Measurements from ENCODE around the gene ATP11C. TPM values are rescaled to one million over a fixed set of nuclear protein-coding genes. Genes with fewer than 3 reads are reported as not detected.

The ATP11C gene
- total RNA-seq, 2 donors from 2014 or later: 9.1 to 15.3 TPM

DNA sequence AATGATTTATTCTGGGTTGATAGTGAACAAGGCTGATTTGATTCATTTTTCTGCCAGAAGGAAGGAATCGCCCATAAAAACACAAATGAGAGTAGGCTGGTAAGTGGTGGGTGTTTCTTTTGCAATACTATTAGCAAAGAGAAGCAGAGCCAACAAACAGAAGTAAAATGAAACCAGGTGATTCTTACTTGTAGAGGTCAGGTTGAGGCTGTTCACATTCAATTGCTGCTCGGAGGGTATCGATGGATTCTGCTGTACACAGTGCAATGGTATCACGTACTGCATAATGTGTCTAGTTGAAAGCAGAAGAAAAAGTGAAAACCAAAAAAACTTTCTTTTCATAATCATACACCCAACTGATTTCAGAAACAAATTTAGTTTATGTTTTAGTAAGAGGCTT is 130.8 kb downstream of the ATP11C start:
- Histone ChIP-seq H3K27me3 (no peaks in the 10 kb centered on the region), H3K9ac (ENCODE audit: low read depth in 2 of 2, low read length in 2 of 2) (no peak overlapping the region), H3K9me3 (no peaks in the 10 kb centered on the region), H3K4me3 (no peak overlapping the region), H3K36me3 (no peaks in the 10 kb centered on the region), H3K4me1 (no peaks in the 10 kb centered on the region), H3K27ac (no peak overlapping the region)
- no peak for DNase-seq
- TF ChIP-seq CTCF (IDR thresholded peaks at IDR 0.05): no peak
- intact Hi-C loops (cut with DNase I): no loop called here

DNA sequence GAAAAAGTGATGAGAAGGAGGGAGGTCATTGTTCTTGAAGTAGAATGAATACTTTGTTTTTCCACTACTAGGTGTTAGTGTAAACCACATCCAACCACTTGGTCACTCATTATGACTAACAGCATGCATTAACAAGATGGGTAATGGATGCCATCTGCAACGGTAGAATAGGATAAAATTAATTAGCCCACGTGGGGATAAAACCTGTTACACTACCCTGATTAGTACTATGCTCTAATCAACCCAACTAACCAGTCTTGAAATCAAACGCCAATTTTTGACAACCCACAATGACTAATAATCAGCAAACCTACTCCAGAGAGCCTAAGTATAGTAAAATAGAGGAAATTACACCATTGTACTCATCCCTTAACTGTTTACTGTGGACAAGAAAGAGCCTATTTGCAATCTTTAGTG is 131.4 kb downstream of the ATP11C start:
- DNase-seq: no peak
- Histone ChIP-seq H3K36me3 (no peaks in the 10 kb centered on the region), H3K9ac (ENCODE audit: low read depth in 2 of 2, low read length in 2 of 2) (no peak overlapping the region), H3K4me1 (no peaks in the 10 kb centered on the region), H3K4me3 (no peak overlapping the region), H3K27me3 (no peaks in the 10 kb centered on the region), H3K9me3 (no peaks in the 10 kb centered on the region), H3K27ac (no peak overlapping the region)
- intact Hi-C loops (cut with DNase I): no loop called here
- TF ChIP-seq CTCF (IDR thresholded peaks at IDR 0.05): no peak

- no peaks in the 10 kb centered on the region for H3K36me3 ChIP-seq
- intact Hi-C loops (cut with DNase I): no loop called here
These were observed 134.2 kb downstream of the ATP11C start for GRCh38 chrX:139798701-139799100.

DNA sequence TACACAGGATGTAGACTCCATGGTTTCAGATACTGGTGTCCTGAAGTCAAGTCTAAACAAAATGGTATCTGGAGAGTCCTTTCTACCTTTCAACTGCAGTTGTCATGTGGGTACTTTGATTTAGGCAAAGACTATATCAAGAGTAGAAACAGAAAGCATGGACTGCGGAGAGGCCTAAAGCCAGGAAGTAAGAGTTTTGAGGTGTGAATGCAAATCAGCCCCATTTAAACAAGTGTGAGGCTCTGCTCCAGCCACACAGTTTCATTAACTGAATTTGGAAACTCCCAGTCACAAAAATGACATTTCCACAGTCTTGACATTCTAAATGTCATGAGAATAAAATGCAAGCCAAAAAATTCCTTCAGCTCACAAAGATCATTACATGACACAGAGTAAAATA is 137.7 kb downstream of the ATP11C start:
- Histone ChIP-seq H3K4me1 (no peaks in the 10 kb centered on the region), H3K9me3 (no peaks in the 10 kb centered on the region), H3K4me3 (no peak overlapping the region), H3K27me3 (no peaks in the 10 kb centered on the region), H3K27ac (no peak overlapping the region), H3K9ac (ENCODE audit: low read depth in 2 of 2, low read length in 2 of 2) (no peak overlapping the region), H3K36me3 (no peaks in the 10 kb centered on the region)
- TF ChIP-seq CTCF (IDR thresholded peaks at IDR 0.05): no peak
- intact Hi-C loops (cut with DNase I): no loop called here
- no peak for DNase-seq

More at GRCh38 chrX:139798701-139799100, 134.2 kb downstream of the ATP11C start:
- TF ChIP-seq CTCF (IDR thresholded peaks at IDR 0.05): no peak
- Histone ChIP-seq H3K4me1 (no peaks in the 10 kb centered on the region), H3K4me3 (no peak overlapping the region), H3K9me3 (no peaks in the 10 kb centered on the region), H3K9ac (ENCODE audit: low read depth in 2 of 2, low read length in 2 of 2) (no peak overlapping the region), H3K27ac (no peak overlapping the region), H3K27me3 (no peaks in the 10 kb centered on the region)
- no peak for DNase-seq

GRCh38 chrX:139787601-139788000 is 145.3 kb downstream of the ATP11C start:
- DNase-seq: no peak
- H3K27me3 ChIP-seq: no peaks in the 10 kb centered on the region
- no peak overlapping the region for H3K9ac ChIP-seq (ENCODE audit: low read depth in 2 of 2, low read length in 2 of 2)
- no peaks in the 10 kb centered on the region for H3K36me3 ChIP-seq
- no peak overlapping the region for H3K27ac ChIP-seq
- intact Hi-C loops (cut with DNase I): no loop called here
- no peak overlapping the region for H3K4me3 ChIP-seq
- no peak for TF ChIP-seq CTCF (IDR thresholded peaks at IDR 0.05)
- no peaks in the 10 kb centered on the region for H3K9me3 ChIP-seq
- H3K4me1 ChIP-seq: no peaks in the 10 kb centered on the region

DNA sequence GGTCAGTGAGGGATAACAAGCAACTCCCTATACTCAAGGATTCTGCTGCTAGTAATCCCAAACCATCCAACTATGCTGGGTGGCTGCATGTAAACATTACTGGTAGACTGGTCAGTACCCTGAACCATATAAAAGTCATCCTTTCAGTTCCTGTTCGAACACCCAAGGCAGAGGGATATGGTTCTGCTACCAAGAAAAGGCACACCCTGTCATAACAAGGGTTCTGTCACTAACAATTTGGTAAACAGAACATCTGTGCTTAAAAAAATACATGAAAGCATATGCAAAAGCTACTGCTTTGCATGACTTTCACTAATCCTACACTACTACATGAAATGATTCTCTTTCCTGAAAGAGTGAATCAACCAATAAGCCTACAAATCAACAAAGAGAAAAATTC is 148.0 kb downstream of the ATP11C start:
- Histone ChIP-seq H3K4me3 (no peak overlapping the region), H3K27ac (no peak overlapping the region), H3K4me1 (no peaks in the 10 kb centered on the region), H3K9ac (ENCODE audit: low read depth in 2 of 2, low read length in 2 of 2) (no peak overlapping the region), H3K36me3 (no peaks in the 10 kb centered on the region), H3K9me3 (no peaks in the 10 kb centered on the region), H3K27me3 (no peaks in the 10 kb centered on the region)
- DNase-seq: no peak
- intact Hi-C loops (cut with DNase I): no loop called here
- TF ChIP-seq CTCF (IDR thresholded peaks at IDR 0.05): no peak

All from colonic mucosa (tissue), 4 donors.